ENCODE results near the gene KIRREL2. TPM values are rescaled to one million over a fixed set of nuclear protein-coding genes. Genes with fewer than 3 reads are reported as not detected.

Gene KIRREL2
- total and polyA plus RNA-seq, 2 of the 8 experiments (the other 6 are each of a cell fraction or from before 2014, with no cell fraction given), result 2.4 to 4.6 TPM

DNA sequence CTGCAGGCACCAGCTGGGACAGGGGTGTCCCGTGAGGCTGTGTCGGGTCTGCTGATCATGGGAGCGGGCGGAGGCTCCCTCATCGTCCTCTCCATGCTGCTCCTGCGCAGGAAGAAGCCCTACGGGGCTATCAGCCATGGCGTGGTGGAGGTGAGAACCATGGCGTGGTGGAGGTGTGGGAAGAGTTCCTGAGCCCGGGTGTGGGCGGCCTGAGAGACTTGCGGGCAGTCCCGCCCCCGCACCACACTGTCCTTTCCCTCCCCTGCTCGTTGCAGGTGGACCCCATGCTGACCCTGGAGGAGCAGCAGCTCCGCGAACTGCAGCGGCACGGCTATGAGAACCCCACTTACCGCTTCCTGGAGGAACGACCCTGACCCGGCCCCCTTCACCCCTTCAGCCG is 22.4 kb downstream of the KIRREL2 start (continued):
- no peak for TF ChIP-seq EP300 (IDR thresholded peaks at IDR 0.05; ENCODE audit: borderline replicate concordance in 1 of 2, low read depth in 2 of 2, low read length in 2 of 2)
- no peak for TF ChIP-seq SIX5 (IDR thresholded peaks at IDR 0.05; ENCODE audit: low read depth, low read length)
- TF ChIP-seq SUZ12 (IDR thresholded peaks at IDR 0.05; ENCODE audit: low read length), result no peak
- no peak for TF ChIP-seq CHD1 (IDR thresholded peaks at IDR 0.05; ENCODE audit: low read depth, low read length)

Data from H1 (cell line).